Adrenal gland (tissue), 19 donors: ENCODE data around the gene OGFRL1. TPM values are rescaled to one million over a fixed set of nuclear protein-coding genes. Genes with fewer than 3 reads are reported as not detected.

Source experiments
- DNase-seq, 7 donors: peaks; one replicate each; pipeline ENCODE4 v3.0.0-alpha.2; 2019 to 2020
- H3K27ac ChIP-seq, 5 donors: fragments of 200-600 bp; sonication (generic) in 4 of 5; 1 replicate in 3 of 5; 2 replicates in 2 of 5; pipeline versions ENCODE4 v1.5.1 to v1.8.0; 2016 to 2020; ENCODE audit warnings: mild to moderate bottlenecking in 1 of 5
- H3K27me3 ChIP-seq: fragments of 200-600 bp; 2 replicates; pipeline ENCODE4 v1.8.0; 2021
- H3K36me3 ChIP-seq, 2 donors: fragments of 200-600 bp; replicated peaks in 1 of 2; 1 replicate in 1 of 2; 2 replicates in 1 of 2; pipeline versions ENCODE4 v1.5.1 to v1.8.0; 2018 to 2022
- H3K4me1 ChIP-seq, 2 donors: fragments of 200-600 bp; replicated peaks in 1 of 2; 1 replicate in 1 of 2; 2 replicates in 1 of 2; pipeline versions ENCODE4 v1.5.1 to v1.8.0; 2018 to 2021
- H3K4me3 ChIP-seq, 4 donors: fragments of 200-600 bp; sonication (generic) in 3 of 4; one replicate each; pipeline ENCODE4 v1.5.1; 2016 to 2018
- H3K9me3 ChIP-seq, 3 donors: fragments of 200-600 bp; sonication (generic) in 1 of 3; replicated peaks in 1 of 3; 1 replicate in 2 of 3; 2 replicates in 1 of 3; pipeline versions ENCODE4 v1.5.1 to v1.8.0; 2016 to 2021
- CTCF ChIP-seq, 6 experiments: fragments of 450-650 bp in 4 of 6; fragments of 200-600 bp in 2 of 6; sonication (generic) in 1 of 6; IDR thresholded peaks; 1 replicate in 5 of 6; 2 replicates in 1 of 6; pipeline versions ENCODE4 v1.5.1 to v1.8.0; 2016 to 2021; ENCODE audit warnings: antibody characterized with exemption in 6 of 6, mild to moderate bottlenecking in 2 of 6, moderate library complexity in 1 of 6
- POLR2A ChIP-seq, 2 donors: fragments of 450-650 bp; IDR thresholded peaks; one replicate each; pipeline ENCODE4 v1.6.1; 2017; ENCODE audit warnings: antibody characterized with exemption in 2 of 2, mild to moderate bottlenecking in 2 of 2, moderate library complexity in 1 of 2
- WGBS, 4 donors: extraction: QIAGEN DNeasy Blood & Tissue Kit in 2 of 4; methylation state at CpG; one replicate each; pipeline versions ENCODE4 v1.1.5 to v1.1.7; 2013 to 2017; 5-methylcytosine and 5-hydroxymethylcytosine counted together
- intact Hi-C, 2 donors: fragments of 100-400 bp; cut with DNase I; formaldehyde crosslinking; loops; one replicate each; pipeline versions ENCODE4 v1.14.1 to v1.15.0; 2022 to 2023
- long read RNA-seq, 10 donors: library from polyadenylated mRNA in 3 of 10; unstranded in 2 of 10; stranded (forward) in 1 of 10; transcript quantifications; one replicate each; pipeline ENCODE4 v2.0.0 and lab custom pipeline, GENCODE V29; 2021 to 2026
- polyA plus RNA-seq, 3 donors: library from polyadenylated mRNA; stranded (reverse); fragments of 200-250 nt in 2 of 3; fragments of 350-450 nt in 1 of 3; fragmentation: Illumina TruSeq in 1 of 3; extraction: RNeasy Lipid Tissue Mini Kit (QIAGEN cat#74804) in 1 of 3; gene quantifications; one replicate each; pipeline ENCODE4 v1.2.3, GENCODE V29; 2013 to 2014
- total RNA-seq, 9 donors: library from RNA; depleted of rRNA in 4 of 9; stranded (reverse); fragments of >200 nt in 4 of 9; fragments of 120-200 nt in 1 of 9; fragmentation: NEBNext Ultra II Directional in 1 of 9; extraction: Animal tissue kit (Norgen Biotek cat#: 25700) in 1 of 9; gene quantifications; one replicate each; pipeline versions ENCODE4 v1.1.0 to v1.2.4, GENCODE V29; 2013 to 2023
- donor health status: healthy with polysubstance abuse.
- donor health status: Bipolar disorder and iron deficiency.
- donor health status: DM: yes; HTN: yes; CAD: no.
- donor health status: DM: no; HTN: no; CAD: no.
- donor health status: DM: no; HTN: no; CAD: no.
- donor health status: DM: yes; HTN: yes; CAD: no.

The OGFRL1 gene
- total RNA-seq (10 to 100 TPM in 8 of 9 donors, 1 to 10 TPM in 1; 5.8 to 33.4 (median 13.9) TPM), polyA plus RNA-seq (10 to 100 TPM in 1 of 3 donors, 1 to 10 TPM in 2; 5.3 to 17.2 (median 8.3) TPM)
- long read RNA-seq, donor 1, result 0 reads
- long read RNA-seq, donor 2, result 0 reads
- long read RNA-seq, donor 3, result 0 reads
- long read RNA-seq, donor 4, result 0 reads
- long read RNA-seq, donor 5, full-length matches to known transcripts, result 2 of 13 reads
- long read RNA-seq, donor 5, partial matches to known transcripts, result 0 of 13 reads
- long read RNA-seq, donor 5, other reads (novel, unspliced or antisense), result 11 of 13 reads
- long read RNA-seq, donor 6, partial matches to known transcripts, result 0 of 3 reads
- long read RNA-seq, donor 6, other reads (novel, unspliced or antisense), result 3 of 3 reads
- long read RNA-seq, donor 7, result 0 reads
- long read RNA-seq, donor 8, full-length matches to known transcripts, result 1 of 1 reads
- long read RNA-seq, donor 8, partial matches to known transcripts, result 0 of 1 reads
- long read RNA-seq, donor 8, other reads (novel, unspliced or antisense), result 0 of 1 reads
- long read RNA-seq, donor 9, result 0 reads
- long read RNA-seq, donor 10, full-length matches to known transcripts, result 1 of 1 reads
- long read RNA-seq, donor 10, partial matches to known transcripts, result 0 of 1 reads
- long read RNA-seq, donor 10, other reads (novel, unspliced or antisense), result 0 of 1 reads

- no peaks in the 10 kb centered on the region for H3K36me3 ChIP-seq
- H3K9me3 ChIP-seq, result no peaks in the 10 kb centered on the region
- TF ChIP-seq POLR2A (IDR thresholded peaks at IDR 0.05) (peak; percentile 89 to 91), CTCF (IDR thresholded peaks at IDR 0.05) (peak in 3 of 6 experiments; percentile 17 to 47 (median 26))
- no peaks in the 10 kb centered on the region for H3K27me3 ChIP-seq
- 0 to 1% (median 0%) methylated on average over 1 to 79 of the region's 79 CpGs for WGBS, 4 donors
- peak; percentile 74 to 90 (median 76) for DNase-seq
- H3K4me3 ChIP-seq, result peak within 1 kb of the TSS; percentile 63 to 95 (median 90)
- intact Hi-C loops, result no loop called here
- peaks cover 20 to 26% of the 10 kb centered on the region in 2 donors for H3K4me1 ChIP-seq
- H3K27ac ChIP-seq, result peak within 1 kb of the TSS; percentile 52 to 95 (median 90)
Measured at GRCh38 chr6:71288228-71289038, at the start of gene OGFRL1. Gene OGFRL1, plus strand, starts transcription at chr6:71288811. Its CDS starts 126 bp downstream, at chr6:71288937.

- DNase-seq, result no peak
- intact Hi-C loops, result no loop called here
- H3K36me3 ChIP-seq, result no peaks in the 10 kb centered on the region
- H3K27ac ChIP-seq, result no peak overlapping the region
- no peak overlapping the region for H3K4me3 ChIP-seq
- H3K4me1 ChIP-seq, result no peaks in the 10 kb centered on the region
- no peak for TF ChIP-seq POLR2A (IDR thresholded peaks at IDR 0.05)
- no peak for TF ChIP-seq CTCF (IDR thresholded peaks at IDR 0.05)
- 79 to 86% (median 82%) methylated on average over 4 to 5 of the region's 5 CpGs for WGBS, 4 donors
- H3K9me3 ChIP-seq, result no peaks in the 10 kb centered on the region
- H3K27me3 ChIP-seq, result no peaks in the 10 kb centered on the region
Measured at GRCh38 chr6:71239694-71240093, 48.9 kb upstream of the OGFRL1 start.

GRCh38 chr6:71245265-71246049 is 43.2 kb upstream of the OGFRL1 start:
- no peaks in the 10 kb centered on the region for H3K9me3 ChIP-seq
- no peaks in the 10 kb centered on the region for H3K36me3 ChIP-seq
- TF ChIP-seq POLR2A (IDR thresholded peaks at IDR 0.05) (no peak), CTCF (IDR thresholded peaks at IDR 0.05) (no peak)
- intact Hi-C loops, result no loop called here
- no peak overlapping the region for H3K27ac ChIP-seq
- no peak for DNase-seq
- H3K4me3 ChIP-seq, result no peak overlapping the region
- no peaks in the 10 kb centered on the region for H3K27me3 ChIP-seq
- WGBS, 4 donors, result 93 to 95% (median 94%) methylated on average over 31 of the region's 31 CpGs
- peaks cover 0 to 10% of the 10 kb centered on the region in 2 donors for H3K4me1 ChIP-seq
